Measurements from ENCODE around the gene VEPH1.

Gene VEPH1

DNA sequence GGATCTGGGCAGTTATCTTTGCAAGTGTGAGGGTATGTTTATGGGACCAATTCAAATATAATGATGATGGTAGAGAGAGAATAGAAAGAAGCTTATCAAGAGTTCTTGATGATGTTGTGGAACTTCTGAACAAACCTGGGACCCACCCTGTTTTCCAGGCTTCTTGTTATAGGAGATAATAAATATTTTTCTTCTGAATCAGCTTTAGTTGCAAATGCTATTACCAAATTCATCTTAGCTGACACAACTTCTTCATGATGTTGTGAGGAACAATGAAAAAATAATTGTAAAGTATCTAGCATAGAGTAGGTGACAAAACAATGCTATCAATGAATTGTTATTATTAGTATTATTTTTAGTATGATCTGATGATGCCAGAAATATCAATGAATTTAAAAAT, 110.1 kb downstream of the VEPH1 start:
- TF ChIP-seq, protein P1, sequence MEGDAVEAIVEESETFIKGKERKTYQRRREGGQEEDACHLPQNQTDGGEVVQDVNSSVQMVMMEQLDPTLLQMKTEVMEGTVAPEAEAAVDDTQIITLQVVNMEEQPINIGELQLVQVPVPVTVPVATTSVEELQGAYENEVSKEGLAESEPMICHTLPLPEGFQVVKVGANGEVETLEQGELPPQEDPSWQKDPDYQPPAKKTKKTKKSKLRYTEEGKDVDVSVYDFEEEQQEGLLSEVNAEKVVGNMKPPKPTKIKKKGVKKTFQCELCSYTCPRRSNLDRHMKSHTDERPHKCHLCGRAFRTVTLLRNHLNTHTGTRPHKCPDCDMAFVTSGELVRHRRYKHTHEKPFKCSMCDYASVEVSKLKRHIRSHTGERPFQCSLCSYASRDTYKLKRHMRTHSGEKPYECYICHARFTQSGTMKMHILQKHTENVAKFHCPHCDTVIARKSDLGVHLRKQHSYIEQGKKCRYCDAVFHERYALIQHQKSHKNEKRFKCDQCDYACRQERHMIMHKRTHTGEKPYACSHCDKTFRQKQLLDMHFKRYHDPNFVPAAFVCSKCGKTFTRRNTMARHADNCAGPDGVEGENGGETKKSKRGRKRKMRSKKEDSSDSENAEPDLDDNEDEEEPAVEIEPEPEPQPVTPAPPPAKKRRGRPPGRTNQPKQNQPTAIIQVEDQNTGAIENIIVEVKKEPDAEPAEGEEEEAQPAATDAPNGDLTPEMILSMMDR (IDR thresholded peaks at IDR 0.05) = no peak

DNA sequence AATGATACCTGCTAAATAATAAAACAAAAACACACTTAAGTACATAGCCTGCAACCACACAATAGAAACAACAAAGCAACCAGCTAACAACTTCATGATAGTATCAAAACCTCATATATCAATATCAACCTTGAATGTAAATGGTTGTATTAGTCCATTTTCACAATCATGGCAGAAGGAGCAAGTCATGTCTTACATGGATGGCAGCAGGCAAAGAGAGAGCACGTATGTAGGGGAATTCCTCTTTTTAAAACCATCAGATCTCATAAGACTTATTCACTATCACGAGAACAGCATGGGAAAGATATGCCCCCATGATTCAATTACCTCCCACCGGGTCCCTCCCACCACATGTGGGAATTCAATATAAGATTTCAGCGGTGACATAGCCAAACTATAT, 111.1 kb downstream of the VEPH1 start:
- TF ChIP-seq, protein P1 (IDR thresholded peaks at IDR 0.05) = no peak

DNA sequence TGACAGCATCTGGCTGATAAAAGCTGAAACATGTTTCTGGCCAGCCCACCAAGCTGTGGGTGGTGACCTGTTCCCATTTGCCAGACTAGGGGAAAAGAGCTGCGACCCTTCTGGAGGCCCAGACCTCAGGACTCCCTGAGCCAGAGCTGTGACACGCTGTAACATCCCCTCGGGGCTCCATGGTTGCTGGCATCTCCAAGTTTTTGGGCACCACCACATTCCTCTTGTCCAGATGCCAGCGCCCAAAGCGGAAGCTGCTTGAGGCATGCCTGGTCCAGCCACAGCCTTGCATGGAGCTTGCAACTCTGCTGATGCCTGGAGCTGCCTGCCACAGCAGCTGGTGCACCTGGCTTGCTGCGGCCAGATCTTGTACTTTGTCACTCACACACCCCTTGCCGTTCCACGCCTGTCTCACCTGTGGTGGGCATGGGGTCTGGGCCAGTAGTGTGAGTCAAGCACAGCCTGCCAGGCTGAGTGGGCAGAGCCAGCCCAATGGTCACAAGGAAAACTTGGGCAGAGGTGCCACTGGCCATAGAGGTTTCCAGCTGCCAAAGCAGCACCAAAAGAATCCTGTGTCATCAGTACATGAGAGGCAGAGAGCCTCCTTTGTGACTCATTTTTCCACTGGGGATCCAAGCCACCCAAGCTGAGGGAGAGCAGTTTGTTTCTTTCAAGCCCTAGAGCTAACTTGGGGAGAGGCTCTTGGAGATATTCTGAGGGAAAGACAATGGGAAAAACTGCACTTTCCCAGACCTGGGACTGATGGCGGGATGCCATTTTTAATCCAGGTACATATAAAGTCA, 112.3 kb downstream of the VEPH1 start:
- TF ChIP-seq, protein P1 (IDR thresholded peaks at IDR 0.05) = no peak

DNA sequence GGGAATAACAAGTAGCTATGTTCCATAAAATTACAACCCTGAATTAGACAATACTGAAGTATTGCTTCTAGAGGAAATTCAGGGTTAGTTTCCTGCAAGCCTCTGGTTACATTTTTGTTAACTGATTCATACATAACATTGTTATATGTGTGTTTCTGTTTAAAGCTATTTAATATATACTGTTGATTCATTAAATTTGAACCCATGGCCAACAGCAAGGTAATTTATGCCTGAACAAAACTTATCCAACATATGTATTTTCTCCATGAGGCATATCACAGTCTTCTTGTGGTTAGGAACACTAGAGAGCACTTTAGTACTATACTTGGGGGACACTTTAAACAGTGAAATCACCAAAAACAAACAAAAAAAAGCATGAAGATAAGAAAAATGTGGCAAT, 114.2 kb downstream of the VEPH1 start:
- TF ChIP-seq, protein P1 (IDR thresholded peaks at IDR 0.05) = no peak

DNA sequence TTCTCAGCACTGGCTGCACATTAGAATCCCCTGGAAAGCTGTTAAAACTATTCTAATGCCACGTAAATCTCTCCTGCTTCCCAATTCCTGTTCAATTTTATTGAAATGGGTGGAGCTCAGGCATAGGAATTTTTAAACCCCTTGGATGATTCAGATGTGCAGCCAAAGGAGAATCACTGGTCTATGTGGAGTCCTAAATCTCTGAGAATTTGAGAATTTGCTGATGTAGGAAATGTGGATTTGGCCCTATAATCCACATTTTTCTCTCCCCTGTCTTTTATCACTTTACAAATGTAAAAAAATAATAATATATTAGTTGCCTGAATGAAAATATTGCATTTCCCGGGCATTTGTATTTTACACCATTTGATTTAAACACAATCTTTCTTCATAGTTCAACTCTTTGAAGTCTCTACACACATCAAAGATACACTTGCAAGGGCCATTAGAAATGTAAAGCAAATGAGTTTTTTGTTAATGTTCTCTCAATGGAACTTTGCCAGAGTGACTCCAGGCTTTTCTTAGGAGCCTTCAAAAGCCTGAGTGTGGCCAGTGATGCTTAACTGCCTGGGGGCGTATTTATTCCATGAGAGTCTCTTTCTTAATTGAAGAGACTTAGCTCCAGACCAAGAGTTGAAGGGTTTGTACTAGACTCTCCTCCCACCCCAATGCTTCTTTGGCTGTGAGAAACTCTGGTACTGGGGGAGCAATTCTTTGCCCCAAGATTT, 115.3 kb downstream of the VEPH1 start:
- TF ChIP-seq, protein P1 (IDR thresholded peaks at IDR 0.05) = no peak

DNA sequence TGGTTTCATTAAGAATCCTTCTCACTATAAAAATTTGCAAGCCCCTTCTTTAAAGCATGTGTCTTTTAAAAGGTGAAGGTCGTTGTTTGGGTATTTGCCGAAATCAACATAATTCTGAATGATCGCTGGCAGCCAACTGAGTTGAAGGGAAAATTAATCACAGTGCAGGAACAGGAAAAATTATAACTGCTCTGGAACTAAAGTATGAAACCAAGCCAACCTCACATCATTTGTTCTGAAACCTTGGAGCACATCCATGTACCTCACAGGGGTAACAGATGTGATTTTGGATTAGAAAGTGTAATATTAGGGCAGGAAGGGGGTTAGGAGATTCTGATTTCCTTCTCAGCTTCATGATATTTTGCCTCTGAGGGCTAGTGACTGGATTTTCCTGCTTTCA, 118.7 kb downstream of the VEPH1 start:
- TF ChIP-seq, protein P1 (IDR thresholded peaks at IDR 0.05) = no peak

DNA sequence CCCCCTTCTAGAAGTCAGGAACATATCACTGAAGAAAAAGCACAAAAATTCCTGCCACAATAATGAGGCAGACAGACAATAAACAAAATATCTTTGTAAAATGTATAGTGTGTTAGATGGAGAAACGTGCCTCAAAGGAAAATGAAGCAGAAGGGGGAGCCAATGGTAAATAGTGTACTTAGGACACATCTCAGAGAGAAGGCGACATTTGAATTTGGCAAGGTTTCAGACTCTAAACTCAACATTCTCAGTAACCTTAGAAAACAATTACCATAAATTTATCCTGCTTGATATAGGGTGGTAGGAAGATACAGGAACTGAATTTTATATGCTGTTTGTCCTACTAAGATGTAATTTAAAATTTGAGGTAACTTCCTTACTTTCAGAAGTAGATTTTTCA, 119.2 kb downstream of the VEPH1 start:
- TF ChIP-seq, protein P1 (IDR thresholded peaks at IDR 0.05) = no peak

Measured in LNCAP (cell line).